Skeletal muscle cell (primary cell): ENCODE results near the gene UGT1A7.

Experiments
- DNase-seq: peaks from one replicate; pipeline ENCODE4 v3.0.0-alpha.2; 2010; ENCODE audit warnings: low read depth
- H3K4me3 ChIP-seq: 2 replicates; pipeline ENCODE4 v1.5.1; 2011; ENCODE audit warnings: low read depth, mild to moderate bottlenecking, control low read depth, low read length, moderate library complexity

The UGT1A7 gene

DNA sequence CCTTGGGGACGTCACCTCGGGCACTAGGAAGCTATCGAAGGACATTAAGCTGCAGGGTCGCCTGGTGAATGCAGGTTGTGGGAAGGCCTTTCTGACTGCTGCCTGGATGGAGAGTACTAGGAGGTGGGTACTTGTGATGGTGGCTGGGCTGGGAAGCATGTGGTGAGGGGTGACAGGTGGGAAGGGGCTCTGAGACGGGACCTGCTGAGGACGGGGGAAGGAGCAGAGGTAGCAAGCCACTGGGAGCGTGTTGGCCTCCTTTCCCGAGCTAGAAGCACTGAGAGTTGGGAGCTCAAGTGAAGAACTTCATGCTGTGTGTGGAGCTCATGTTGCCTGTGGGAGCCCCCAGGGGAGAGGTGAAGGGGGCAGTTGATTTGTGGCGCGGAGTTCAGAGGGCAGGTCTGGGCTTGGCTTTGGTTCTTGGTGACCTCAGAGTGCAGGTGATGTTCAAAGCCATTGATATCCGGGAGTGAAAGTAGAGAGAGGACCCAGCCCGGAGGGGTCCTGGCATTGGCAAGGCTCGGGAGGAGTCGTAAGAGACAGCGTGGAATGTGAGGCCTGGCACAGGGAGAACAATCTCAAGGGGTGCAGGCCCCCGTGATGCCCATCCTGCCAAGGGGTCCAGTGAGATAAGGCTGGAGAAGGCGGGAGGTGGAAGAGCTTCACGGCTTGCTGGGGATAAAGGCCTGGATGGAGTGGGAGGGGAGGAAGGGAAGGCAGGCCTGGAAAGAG is 109.6 kb downstream of the UGT1A7 start:
- H3K4me3 ChIP-seq: no peak overlapping the region

DNA sequence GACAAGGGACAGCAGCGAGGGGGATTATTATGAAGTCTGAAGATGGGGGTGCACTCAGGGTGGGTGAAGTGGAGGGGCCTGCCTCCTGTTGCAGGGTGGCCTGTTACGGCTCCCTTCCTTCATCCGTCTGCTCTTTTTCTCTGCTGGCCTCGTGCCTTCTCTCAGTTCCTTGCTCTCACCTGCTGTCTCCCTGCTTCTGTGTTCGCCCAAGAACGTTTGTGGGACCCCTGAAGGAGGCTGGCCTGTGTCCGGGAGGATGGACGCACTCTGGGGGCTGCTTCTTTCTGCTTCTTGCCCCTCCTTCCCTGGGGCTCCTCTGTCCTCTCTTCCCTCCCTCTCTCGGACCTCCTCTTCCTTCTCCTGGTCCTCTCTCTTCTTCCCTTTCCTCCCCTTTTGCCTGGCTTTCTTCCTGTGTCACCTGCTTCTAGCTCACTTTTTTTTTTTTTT is 110.2 kb downstream of the UGT1A7 start:
- no peak overlapping the region for H3K4me3 ChIP-seq
- DNase-seq: no peak

More for the DNA sequence above, 109.6 kb downstream of the UGT1A7 start:
- DNase-seq: no peak

DNA sequence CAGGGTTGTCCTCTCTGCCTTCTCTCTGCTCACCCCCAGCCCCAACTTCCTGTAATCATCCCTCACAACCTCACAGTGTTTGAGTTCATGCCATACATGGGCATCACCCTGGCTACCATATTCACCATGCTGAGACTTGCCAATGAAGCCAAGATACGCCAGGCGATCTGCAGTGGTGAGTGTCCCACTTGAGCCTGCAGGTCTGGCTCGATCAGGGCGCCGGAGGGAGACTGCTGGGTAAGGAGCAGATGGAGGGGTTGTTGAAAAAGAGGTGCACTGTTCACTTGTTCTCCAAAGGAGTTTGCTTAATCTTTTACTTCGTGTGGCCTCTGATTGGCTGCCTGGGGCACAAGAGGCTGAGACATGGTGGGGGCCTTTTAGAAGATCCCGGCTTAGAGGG is 111.0 kb downstream of the UGT1A7 start:
- H3K4me3 ChIP-seq: no peak overlapping the region
- DNase-seq: no peak

DNA sequence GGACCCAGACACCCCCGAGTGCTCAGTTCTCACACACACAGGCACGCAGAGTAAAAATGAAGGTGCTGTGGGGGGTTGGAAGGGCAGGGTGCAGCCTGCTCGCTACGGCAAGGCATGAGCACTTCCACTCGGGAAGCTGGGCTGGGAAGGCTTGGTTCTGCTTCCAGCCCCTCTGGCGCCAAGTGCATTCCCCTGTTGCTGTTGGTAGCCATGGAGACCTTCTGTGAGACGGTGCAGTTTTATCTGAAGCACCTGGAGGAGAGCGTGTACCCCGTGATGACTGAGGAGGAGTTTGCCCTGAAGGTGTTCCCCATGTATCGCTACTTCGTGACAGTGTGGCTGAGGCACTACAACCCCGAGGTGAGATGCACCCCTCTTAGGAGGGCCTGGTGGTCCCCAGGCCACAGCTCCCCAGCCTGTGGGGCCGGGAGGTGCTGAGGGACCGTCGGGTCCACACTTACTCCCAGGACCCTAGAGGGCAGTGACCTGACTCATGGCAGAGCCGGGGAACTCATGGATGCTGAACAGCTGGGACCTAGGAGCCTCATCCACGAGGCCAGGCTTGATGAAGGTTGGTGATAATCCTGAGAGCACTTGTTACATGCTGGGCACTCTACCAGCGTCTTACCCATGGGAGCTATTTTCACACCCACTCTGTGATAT is 111.9 kb downstream of the UGT1A7 start:
- H3K4me3 ChIP-seq: no peak overlapping the region
- no peak for DNase-seq

GRCh38 chr2:233794128-233794658 is 112.5 kb downstream of the UGT1A7 start:
- no peak overlapping the region for H3K4me3 ChIP-seq
- DNase-seq: no peak

- DNase-seq: no peak
- no peak overlapping the region for H3K4me3 ChIP-seq
Measured at GRCh38 chr2:233795735-233796171, 114.1 kb downstream of the UGT1A7 start.

DNA sequence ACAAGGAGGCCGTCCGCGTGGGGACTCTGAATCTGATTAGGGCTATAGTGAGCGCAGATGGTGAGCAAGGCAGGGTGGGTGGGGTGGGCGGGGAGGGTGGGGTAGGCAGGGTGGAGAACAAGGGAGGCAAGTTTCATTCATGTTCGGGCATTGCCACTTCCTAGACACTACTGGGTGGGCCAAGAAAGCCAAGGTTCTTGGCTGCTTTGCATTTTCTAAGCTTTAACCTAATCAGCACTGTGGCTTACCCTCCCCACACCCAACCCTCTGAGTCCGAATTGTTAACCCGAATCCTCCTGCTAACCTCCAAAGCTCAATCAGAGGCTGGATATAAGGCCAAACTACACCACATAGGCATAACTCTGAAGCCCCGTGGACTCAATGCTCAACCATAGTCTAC is 114.6 kb downstream of the UGT1A7 start:
- H3K4me3 ChIP-seq: no peak overlapping the region
- no peak for DNase-seq

DNA sequence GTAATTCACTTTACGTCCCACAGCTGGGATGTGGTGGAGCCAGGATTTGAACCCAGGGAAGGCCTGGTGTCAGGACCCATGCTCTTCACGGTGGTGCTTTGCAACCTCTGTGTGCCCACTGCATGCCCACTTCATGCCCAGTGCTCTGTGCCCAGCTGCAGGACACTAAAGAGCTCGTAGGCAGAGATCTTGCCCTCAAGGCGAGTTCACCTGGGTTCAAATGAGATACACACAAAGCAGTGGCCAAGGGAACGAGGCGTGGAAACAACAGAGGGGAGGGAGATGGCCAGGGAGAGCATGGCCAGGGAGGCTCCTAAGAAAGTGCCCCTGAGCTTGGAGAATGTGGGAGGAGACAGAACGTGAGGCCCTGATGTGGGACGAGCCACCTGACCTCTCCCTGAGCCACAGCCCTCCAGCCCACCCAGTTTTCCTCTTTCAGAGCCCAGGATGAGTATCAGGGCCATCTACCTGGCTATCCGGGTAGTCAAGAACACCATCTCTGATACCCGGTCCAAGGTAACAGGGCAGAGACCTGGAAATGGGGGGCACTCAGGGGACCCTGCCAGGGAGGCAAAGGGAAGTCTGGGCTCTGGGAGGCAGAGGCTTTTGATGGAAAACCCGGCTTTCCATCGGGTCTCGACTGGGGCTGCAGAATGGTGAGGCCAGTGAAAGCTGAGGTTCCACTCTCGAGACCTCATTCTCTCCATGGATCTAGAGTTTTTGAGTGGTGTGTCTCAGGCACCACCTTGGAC is 116.8 kb downstream of the UGT1A7 start:
- DNase-seq: no peak
- H3K4me3 ChIP-seq: no peak overlapping the region

DNA sequence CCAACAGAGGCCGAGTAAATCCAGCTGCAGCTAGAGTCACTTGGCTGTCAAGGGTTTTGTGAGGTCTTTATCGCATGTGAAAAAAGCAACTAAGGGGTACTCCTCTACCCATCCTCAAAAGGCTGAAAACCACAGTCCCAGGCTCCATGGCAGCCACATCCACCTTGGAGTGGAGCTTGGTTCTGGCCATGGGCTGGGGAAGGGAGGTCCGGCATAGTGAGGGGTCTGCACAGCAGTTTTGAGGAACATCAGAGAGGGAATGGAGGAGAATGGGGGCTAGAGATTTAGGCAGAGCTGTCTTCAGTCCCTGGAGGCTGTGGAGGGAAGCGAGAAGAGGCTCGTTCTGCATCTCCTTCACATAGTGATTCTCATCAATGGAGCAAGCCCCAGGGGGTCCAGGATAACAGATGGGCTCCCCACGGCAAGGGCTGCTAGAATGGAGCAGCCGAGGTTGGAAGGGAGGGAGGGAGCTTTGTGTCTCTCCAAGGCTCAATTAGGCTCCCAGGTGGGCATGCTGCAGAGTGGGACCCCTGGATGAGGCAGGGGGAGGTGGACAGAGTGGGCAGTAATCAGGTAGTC is 117.5 kb downstream of the UGT1A7 start:
- no peak overlapping the region for H3K4me3 ChIP-seq
- DNase-seq: no peak

- H3K4me3 ChIP-seq: no peak overlapping the region
- DNase-seq: no peak
Measured at GRCh38 chr2:233799716-233800115, 118.0 kb downstream of the UGT1A7 start.

DNA sequence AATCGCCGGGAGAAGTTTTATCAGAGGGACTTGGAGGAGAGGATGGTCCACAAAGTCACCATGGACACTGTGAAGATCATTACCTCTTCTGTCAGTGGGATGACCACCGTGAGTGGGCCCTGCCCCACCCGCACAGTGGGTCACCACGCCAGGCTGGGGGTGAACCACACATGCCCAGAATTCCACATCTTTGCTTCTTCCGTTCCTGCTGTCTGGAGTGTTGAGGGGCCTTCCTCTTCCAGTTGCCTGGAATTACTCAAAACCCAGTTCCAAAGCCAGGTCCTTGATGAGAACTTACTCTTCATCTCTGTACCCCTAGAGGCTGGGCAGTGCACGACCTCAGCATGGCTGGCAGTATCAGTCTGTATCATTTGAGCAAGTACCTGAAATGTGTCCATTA is 118.5 kb downstream of the UGT1A7 start:
- DNase-seq: no peak
- H3K4me3 ChIP-seq: no peak overlapping the region

- H3K4me3 ChIP-seq: no peak overlapping the region
- DNase-seq: no peak
Measured at GRCh38 chr2:233801357-233802131, 119.8 kb downstream of the UGT1A7 start.

DNA sequence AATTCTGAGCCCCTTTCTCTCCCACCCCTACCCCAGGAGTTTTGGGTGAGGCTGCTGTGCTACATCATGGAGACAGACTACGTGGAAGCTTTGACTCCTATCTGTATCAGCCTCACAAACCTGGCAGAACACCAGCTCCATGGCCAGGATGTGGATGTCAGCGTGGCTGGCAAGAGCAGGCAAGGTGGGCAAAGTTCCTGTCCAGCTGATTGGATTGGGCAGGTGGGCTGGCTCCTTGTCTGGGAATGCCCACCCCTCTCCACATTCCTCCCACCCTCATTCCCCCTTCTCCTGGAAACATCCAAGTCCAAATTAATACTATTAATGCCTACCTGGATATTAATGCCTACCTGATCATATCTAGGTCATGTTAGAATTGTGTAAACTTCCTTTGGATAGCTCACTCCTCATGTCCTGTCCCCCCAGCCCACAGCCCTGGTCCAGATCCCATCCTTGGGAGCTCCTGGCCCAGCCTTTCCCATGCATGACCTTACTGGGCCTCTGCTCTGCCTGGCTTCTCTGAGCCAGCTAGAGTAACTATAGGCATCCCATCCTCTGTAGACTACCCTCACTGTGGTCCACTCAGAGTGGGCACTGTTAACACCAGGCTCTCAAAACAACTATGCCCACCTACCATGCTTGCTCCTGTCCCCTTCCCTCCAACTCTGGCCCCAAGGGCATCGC is 120.6 kb downstream of the UGT1A7 start:
- DNase-seq: no peak

DNA sequence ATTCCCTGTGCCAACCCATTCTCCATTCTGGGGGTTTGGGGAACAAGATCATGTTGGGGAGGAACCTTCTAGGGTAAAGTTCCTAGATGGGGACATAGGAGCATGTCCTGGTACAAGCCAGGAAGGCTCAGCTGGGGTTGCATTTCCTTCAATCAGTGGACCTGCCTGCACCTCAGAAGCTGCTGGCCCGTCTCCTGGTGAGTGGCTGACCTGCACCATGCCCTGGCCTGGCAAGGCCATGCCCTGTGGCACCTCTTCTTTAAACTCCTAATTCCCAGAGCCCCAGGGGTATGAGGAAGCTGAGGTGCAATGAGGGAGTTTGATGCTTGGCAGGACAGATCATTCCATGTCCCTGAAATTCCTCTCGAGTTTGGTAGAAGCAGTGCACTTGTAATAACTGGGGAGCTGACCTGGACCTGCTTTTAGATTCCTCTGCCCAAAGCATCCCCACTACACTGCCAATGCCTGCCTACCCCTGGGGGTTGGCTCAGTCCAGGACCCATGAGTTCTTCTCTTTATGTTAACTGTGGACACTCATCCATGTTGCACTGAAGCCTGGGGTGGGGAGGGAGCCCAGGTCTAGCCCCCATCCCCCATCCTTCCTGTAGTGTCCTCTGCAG is 121.7 kb downstream of the UGT1A7 start:
- no peak overlapping the region for H3K4me3 ChIP-seq
- DNase-seq: no peak

More for the DNA sequence above, 120.6 kb downstream of the UGT1A7 start:
- no peak overlapping the region for H3K4me3 ChIP-seq

DNA sequence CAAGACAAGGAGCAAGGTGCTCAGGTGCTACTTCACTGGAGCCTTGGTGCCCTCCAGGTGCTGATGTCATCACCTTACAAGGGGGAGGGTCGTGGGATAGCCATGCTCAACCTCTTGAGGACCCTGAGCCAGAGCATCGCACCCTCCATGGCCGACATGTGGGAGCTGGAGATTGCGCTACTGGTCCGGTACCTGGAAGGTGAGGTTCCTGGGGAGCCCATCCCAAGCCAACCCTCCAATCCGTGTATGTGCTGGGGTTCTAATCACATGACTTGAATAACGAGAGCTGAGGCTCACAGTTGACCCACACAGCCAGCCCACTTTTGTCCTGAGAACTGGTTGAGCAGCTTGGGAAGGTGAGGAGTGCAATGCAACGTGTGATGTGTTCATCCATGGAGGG is 122.3 kb downstream of the UGT1A7 start:
- H3K4me3 ChIP-seq: no peak overlapping the region
- DNase-seq: no peak

DNA sequence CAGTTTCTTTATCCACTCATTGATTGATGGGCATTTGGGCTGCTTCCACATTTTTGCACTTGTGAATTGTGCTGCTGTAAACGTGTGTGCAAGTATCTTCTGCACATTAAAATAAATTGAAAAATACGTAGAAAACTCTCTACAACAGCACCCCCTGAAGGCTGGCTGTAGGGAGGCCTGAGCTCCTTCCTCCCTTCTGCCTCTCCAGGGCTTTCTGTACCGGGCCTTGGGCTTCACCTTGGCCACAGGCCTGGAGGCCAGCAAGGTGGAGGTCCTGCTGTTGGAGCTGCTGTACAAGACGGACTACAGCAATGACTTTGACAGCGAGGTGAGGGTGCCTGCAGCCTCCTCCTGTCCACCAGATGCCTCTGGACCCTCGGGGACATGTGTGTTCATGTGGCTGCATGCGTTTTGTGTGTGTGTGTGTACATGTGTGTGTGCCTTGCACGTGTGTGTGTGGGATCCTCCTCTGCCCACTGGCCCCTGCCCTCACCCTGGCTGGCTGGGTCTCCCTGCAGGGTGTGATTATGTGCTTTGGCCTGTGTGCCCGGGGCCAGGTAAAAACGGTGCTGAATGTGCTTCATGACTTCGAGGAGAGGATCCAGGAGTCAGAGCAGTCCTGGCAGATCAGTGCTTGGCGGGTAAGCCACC is 125.6 kb downstream of the UGT1A7 start:
- DNase-seq: no peak
- H3K4me3 ChIP-seq: no peak overlapping the region
